Retinal pigment epithelial cell (primary cell): ENCODE data around the gene ANXA10.
"Not testable (repeated sequence)": the region's sequence is repeated elsewhere in the genome, so short reads cannot be mapped to it uniquely, and the experiment has no call there.

Source experiments
- DNase-seq: peaks from one replicate; pipeline ENCODE4 v3.0.0-alpha.2; 2010; ENCODE audit warnings: low read depth
- H3K4me3 ChIP-seq: 2 replicates; pipeline ENCODE4 v1.5.1; 2011; ENCODE audit warnings: mild to moderate bottlenecking, low read length, control low read depth, moderate library complexity
- CTCF ChIP-seq: conservative IDR thresholded peaks from 2 replicates; pipeline ENCODE4 v1.5.1; 2011; ENCODE audit warnings: low read depth, low read length, control low read depth, inconsistent platforms

ANXA10 gene

GRCh38 chr4:168096407-168096784 is 4.1 kb downstream of the ANXA10 start:
- no peak for TF ChIP-seq CTCF
- no peak for DNase-seq

GRCh38 chr4:168097161-168097560 is 4.8 kb downstream of the ANXA10 start:
- DNase-seq: no peak
- no peak overlapping the region for H3K4me3 ChIP-seq
- no peak for TF ChIP-seq CTCF

More at GRCh38 chr4:168096407-168096784, 4.1 kb downstream of the ANXA10 start:
- no peak overlapping the region for H3K4me3 ChIP-seq

GRCh38 chr4:168098248-168098717 is 5.9 kb downstream of the ANXA10 start:
- no peak for DNase-seq
- H3K4me3 ChIP-seq: no peak overlapping the region
- TF ChIP-seq CTCF: no peak

- TF ChIP-seq CTCF: no peak
- no peak for DNase-seq
Observed at GRCh38 chr4:168099195-168099594, 6.9 kb downstream of the ANXA10 start.

GRCh38 chr4:168101026-168101425 is 8.7 kb downstream of the ANXA10 start:
- no peak for DNase-seq
- H3K4me3 ChIP-seq: no peak overlapping the region
- no peak for TF ChIP-seq CTCF

More at GRCh38 chr4:168099195-168099594, 6.9 kb downstream of the ANXA10 start:
- H3K4me3 ChIP-seq: no peak overlapping the region

- no peak overlapping the region for H3K4me3 ChIP-seq
- TF ChIP-seq CTCF: no peak
- DNase-seq: no peak
Observed at GRCh38 chr4:168102403-168102802, 10.1 kb downstream of the ANXA10 start.

GRCh38 chr4:168109527-168109926 is 17.2 kb downstream of the ANXA10 start:
- no peak overlapping the region for H3K4me3 ChIP-seq
- no peak for TF ChIP-seq CTCF

GRCh38 chr4:168113059-168113458 is 20.7 kb downstream of the ANXA10 start:
- not testable (repeated sequence) for DNase-seq, H3K4me3 ChIP-seq

More at GRCh38 chr4:168109527-168109926, 17.2 kb downstream of the ANXA10 start:
- no peak for DNase-seq
